ENCODE data around the gene OVOL3. TPM values are rescaled to one million over a fixed set of nuclear protein-coding genes. Genes with fewer than 3 reads are reported as not detected.
A peak's percentile ranks its signal among the peaks of the same experiment; 100 is the strongest.
"Not testable (repeated sequence)": the region's sequence is repeated elsewhere in the genome, so short reads cannot be mapped to it uniquely, and the experiment has no call there.

OVOL3 gene
- total RNA-seq (ENCODE audit: unreplicated experiment) = not detected
- long read RNA-seq = 0 reads

DNA sequence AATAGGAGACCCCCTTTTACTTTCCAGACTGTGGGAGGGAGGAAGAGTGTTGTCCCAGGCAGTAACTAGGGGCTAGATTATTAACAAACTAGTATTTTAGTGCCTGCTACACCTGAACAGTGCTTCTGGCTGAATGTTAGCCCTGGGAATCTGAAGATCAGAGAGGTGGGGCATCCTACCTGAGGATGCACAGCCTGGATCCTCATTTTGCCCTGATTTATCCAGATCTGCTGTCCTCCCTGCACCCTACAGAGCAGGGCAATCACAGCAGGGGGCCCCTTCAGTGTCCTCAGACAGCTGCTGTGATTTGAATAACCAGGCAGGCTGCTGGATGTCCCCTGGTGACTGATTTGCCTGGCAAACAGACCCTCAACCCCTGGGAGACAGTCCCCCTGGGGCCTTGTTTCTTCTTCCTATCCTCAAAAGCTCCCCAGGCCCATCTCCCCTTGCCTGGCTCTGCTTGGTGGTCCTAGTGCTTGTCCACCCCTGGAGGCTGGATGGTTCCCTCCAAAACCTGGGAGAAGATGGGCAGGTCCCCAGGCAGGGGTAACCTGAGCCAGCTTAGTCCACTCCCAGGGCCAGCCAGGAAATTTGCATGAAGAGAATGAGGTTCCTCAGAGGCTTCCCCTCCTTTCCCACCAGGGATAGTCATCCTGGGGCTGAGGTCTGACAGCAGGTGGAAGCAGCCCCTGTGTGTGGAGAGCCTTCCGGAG lies at the start of gene OVOL3:
OVOL3 (plus strand) TSS at position 657 of the 713 bp plus-strand sequence. CDS start 60 bp downstream, outside the sequence.
- no peak within 1 kb of the TSS for H3K27ac Mint-ChIP-seq (ENCODE audit: unreplicated experiment)
- TF ChIP-seq, protein P1, sequence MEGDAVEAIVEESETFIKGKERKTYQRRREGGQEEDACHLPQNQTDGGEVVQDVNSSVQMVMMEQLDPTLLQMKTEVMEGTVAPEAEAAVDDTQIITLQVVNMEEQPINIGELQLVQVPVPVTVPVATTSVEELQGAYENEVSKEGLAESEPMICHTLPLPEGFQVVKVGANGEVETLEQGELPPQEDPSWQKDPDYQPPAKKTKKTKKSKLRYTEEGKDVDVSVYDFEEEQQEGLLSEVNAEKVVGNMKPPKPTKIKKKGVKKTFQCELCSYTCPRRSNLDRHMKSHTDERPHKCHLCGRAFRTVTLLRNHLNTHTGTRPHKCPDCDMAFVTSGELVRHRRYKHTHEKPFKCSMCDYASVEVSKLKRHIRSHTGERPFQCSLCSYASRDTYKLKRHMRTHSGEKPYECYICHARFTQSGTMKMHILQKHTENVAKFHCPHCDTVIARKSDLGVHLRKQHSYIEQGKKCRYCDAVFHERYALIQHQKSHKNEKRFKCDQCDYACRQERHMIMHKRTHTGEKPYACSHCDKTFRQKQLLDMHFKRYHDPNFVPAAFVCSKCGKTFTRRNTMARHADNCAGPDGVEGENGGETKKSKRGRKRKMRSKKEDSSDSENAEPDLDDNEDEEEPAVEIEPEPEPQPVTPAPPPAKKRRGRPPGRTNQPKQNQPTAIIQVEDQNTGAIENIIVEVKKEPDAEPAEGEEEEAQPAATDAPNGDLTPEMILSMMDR (IDR thresholded peaks at IDR 0.05; ENCODE audit: unreplicated experiment) = no peak
- peaks cover 12% of the 10 kb centered on the region for H3K27me3 Mint-ChIP-seq (ENCODE audit: unreplicated experiment)
- no peaks in the 10 kb centered on the region for H3K9me3 Mint-ChIP-seq (ENCODE audit: unreplicated experiment)
- H3K36me3 Mint-ChIP-seq (ENCODE audit: low read depth, unreplicated experiment) = peaks cover 5% of the 10 kb centered on the region
- no peak for DNase-seq (ENCODE audit: low spot score)
- no peak within 1 kb of the TSS for H3K4me3 Mint-ChIP-seq (ENCODE audit: unreplicated experiment)
- H3K4me1 Mint-ChIP-seq (ENCODE audit: unreplicated experiment) = peaks cover 12% of the 10 kb centered on the region

DNA sequence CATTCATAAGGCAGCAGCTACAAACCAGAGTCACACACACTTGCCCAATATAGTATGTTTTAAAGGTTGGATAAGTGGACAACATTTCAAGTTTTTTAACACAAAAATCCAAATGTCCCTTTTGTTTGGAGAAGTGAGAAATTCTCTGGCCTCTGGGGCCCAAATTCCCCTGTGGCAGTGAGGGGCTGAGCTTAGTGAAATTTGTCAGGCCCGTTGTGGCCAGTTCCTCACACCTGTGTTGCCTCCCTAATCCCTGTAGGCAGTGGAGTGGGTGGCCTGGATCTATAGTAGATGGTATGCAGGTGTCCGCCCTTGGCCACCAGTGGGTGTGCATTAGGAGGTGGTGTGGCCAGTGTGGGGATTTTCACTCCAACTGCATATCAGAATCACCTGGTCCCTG lies 49.6 kb upstream of the OVOL3 start:
- H3K4me3 Mint-ChIP-seq (ENCODE audit: unreplicated experiment) = no peak overlapping the region
- H3K36me3 Mint-ChIP-seq (ENCODE audit: low read depth, unreplicated experiment) = peaks cover 21% of the 10 kb centered on the region
- TF ChIP-seq, protein P1 (IDR thresholded peaks at IDR 0.05; ENCODE audit: unreplicated experiment) = no peak
- peaks cover 7% of the 10 kb centered on the region for H3K27me3 Mint-ChIP-seq (ENCODE audit: unreplicated experiment)
- peaks cover 7% of the 10 kb centered on the region for H3K4me1 Mint-ChIP-seq (ENCODE audit: unreplicated experiment)
- DNase-seq (ENCODE audit: low spot score) = no peak
- H3K27ac Mint-ChIP-seq (ENCODE audit: unreplicated experiment) = no peak overlapping the region
- no peaks in the 10 kb centered on the region for H3K9me3 Mint-ChIP-seq (ENCODE audit: unreplicated experiment)

DNA sequence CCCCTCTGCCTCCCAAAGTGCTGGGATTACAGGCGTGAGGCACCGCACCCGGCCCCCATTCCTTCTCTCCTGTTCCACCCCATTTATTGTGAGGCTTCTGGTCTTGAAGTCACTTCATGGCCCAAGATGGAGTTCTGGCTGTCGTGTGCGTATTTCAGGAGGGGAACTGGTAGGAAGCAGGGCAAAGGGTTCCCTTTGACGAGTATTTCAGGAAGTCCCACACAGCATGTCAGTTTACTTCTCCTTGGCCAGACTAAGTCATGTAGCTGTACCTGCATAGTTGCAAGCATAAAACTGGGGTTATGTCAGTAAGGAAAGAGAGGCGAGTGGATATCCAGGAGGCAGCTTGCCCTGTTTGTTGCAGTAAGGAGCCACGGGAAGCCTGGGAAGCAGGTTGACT lies 46.1 kb upstream of the OVOL3 start:
- no peak for DNase-seq (ENCODE audit: low spot score)
- H3K27me3 Mint-ChIP-seq (ENCODE audit: unreplicated experiment) = peaks cover 6% of the 10 kb centered on the region
- H3K4me3 Mint-ChIP-seq (ENCODE audit: unreplicated experiment) = no peak overlapping the region
- H3K4me1 Mint-ChIP-seq (ENCODE audit: unreplicated experiment) = peaks cover 7% of the 10 kb centered on the region
- H3K9me3 Mint-ChIP-seq (ENCODE audit: unreplicated experiment) = no peaks in the 10 kb centered on the region
- no peak overlapping the region for H3K27ac Mint-ChIP-seq (ENCODE audit: unreplicated experiment)
- TF ChIP-seq, protein P1 (IDR thresholded peaks at IDR 0.05; ENCODE audit: unreplicated experiment) = no peak
- H3K36me3 Mint-ChIP-seq (ENCODE audit: low read depth, unreplicated experiment) = peaks cover 25% of the 10 kb centered on the region

DNA sequence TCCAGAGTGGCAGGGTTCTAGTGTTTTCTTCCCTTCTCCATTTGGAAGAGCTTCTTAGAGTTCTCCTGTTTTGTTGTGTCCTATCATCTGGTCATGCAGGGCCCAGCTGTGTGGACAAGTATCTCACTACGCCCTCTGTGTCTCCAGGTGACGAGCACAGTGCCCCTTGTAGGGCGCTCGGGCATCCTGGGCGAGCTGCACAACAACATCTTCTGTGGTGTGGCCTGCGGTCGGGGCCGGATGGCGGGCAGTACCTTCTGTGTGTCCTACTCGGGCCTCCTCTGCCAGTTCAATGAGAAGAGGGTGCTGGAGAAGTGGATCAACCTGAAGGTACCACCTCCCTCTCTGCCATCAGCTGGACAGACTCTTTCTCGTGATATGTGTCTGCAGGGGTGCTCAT lies 43.3 kb upstream of the OVOL3 start:
- TF ChIP-seq, protein P1 (IDR thresholded peaks at IDR 0.05; ENCODE audit: unreplicated experiment) = no peak
- Mint-ChIP-seq H3K36me3 (ENCODE audit: low read depth, unreplicated experiment) (peaks cover 36% of the 10 kb centered on the region), H3K27me3 (ENCODE audit: unreplicated experiment) (peaks cover 4% of the 10 kb centered on the region), H3K9me3 (ENCODE audit: unreplicated experiment) (no peaks in the 10 kb centered on the region), H3K4me1 (ENCODE audit: unreplicated experiment) (no peaks in the 10 kb centered on the region), H3K4me3 (ENCODE audit: unreplicated experiment) (peak overlapping the region; percentile 62), H3K27ac (ENCODE audit: unreplicated experiment) (no peak overlapping the region)
- DNase-seq (ENCODE audit: low spot score) = no peak

DNA sequence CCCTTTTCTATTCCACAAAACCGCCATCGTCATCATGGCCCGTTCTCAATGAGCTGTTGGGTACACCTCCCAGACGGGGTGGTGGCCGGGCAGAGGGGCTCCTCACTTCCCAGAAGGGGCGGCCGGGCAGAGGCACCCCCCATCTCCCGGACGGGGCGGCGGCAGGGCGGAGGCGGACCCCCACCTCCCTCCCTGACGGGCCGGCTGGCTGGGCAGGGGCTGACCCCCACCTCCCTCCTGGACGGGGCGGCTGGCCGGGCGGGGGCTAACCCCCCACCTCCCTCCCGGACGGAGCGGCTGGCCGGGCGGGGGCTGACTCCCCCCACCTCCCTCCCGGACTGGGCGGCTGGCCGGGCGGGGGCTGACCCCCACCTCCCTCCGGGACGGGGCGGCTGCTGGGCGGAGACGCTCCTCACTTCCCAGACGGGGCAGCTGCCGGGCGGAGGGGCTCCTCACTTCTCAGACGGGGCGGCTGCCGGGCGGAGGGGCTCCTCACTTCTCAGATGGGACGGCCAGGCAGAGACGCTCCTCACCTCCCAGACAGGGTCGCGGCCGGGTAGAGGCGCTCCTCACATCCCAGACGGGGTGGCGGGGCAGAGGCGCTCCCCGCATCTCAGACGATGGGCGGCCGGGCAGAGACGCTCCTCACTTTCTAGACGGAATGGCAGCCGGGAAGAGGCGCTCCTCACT lies 42.0 kb upstream of the OVOL3 start:
- H3K4me1 Mint-ChIP-seq (ENCODE audit: unreplicated experiment); H3K27me3 Mint-ChIP-seq (ENCODE audit: unreplicated experiment); H3K9me3 Mint-ChIP-seq (ENCODE audit: unreplicated experiment); H3K4me3 Mint-ChIP-seq (ENCODE audit: unreplicated experiment); H3K27ac Mint-ChIP-seq (ENCODE audit: unreplicated experiment); DNase-seq (ENCODE audit: low spot score): not testable (repeated sequence)
- peaks cover 41% of the 10 kb centered on the region for H3K36me3 Mint-ChIP-seq (ENCODE audit: low read depth, unreplicated experiment)
